Effector memory CD4-positive, alpha-beta T cell (primary cell): ENCODE results near the gene COMT.
"Not testable (repeated sequence)": the region's sequence is repeated elsewhere in the genome, so short reads cannot be mapped to it uniquely, and the experiment has no call there.

ENCODE experiments used
- DNase-seq, 3 donors: peaks; one replicate each; pipeline ENCODE4 v3.0.0-alpha.2; 2020
- H3K27ac ChIP-seq: 2 replicates; pipeline ENCODE4 v1.7.0; 2013; ENCODE audit warnings: mild to moderate bottlenecking, low read length, moderate library complexity; ENCODE audit not compliant: insufficient read depth, poor library complexity, severe bottlenecking
- H3K27me3 ChIP-seq: replicated peaks from 2 replicates; pipeline ENCODE4 v1.7.0; 2013; ENCODE audit warnings: mild to moderate bottlenecking, low read length; ENCODE audit not compliant: insufficient read depth, control insufficient read depth, poor library complexity, severe bottlenecking
- H3K36me3 ChIP-seq: 2 replicates; pipeline ENCODE4 v1.7.0; 2013; ENCODE audit warnings: mild to moderate bottlenecking, low read length, moderate library complexity; ENCODE audit not compliant: control insufficient read depth, insufficient read depth
- H3K4me1 ChIP-seq: 2 replicates; pipeline ENCODE4 v1.7.0; 2013; ENCODE audit warnings: low read length, mild to moderate bottlenecking; ENCODE audit not compliant: control insufficient read depth, insufficient read depth, poor library complexity, severe bottlenecking
- H3K4me3 ChIP-seq: 2 replicates; pipeline ENCODE4 v1.7.0; 2013; ENCODE audit warnings: low read length, low read depth, mild to moderate bottlenecking; ENCODE audit not compliant: insufficient read depth, poor library complexity, severe bottlenecking
- H3K9me3 ChIP-seq: 2 replicates; pipeline ENCODE4 v1.7.0; 2013; ENCODE audit warnings: mild to moderate bottlenecking, low read length, moderate library complexity; ENCODE audit not compliant: control insufficient read depth

COMT gene

GRCh38 chr22:19929586-19930550 lies 11.7 kb upstream of the COMT start:
- H3K36me3 ChIP-seq, result no peaks in the 10 kb centered on the region
- H3K27me3 ChIP-seq, result no peaks in the 10 kb centered on the region
- H3K9me3 ChIP-seq, result no peaks in the 10 kb centered on the region
- no peak overlapping the region for H3K4me3 ChIP-seq
- H3K27ac ChIP-seq, result no peak overlapping the region
- no peak for DNase-seq
- no peaks in the 10 kb centered on the region for H3K4me1 ChIP-seq

DNA sequence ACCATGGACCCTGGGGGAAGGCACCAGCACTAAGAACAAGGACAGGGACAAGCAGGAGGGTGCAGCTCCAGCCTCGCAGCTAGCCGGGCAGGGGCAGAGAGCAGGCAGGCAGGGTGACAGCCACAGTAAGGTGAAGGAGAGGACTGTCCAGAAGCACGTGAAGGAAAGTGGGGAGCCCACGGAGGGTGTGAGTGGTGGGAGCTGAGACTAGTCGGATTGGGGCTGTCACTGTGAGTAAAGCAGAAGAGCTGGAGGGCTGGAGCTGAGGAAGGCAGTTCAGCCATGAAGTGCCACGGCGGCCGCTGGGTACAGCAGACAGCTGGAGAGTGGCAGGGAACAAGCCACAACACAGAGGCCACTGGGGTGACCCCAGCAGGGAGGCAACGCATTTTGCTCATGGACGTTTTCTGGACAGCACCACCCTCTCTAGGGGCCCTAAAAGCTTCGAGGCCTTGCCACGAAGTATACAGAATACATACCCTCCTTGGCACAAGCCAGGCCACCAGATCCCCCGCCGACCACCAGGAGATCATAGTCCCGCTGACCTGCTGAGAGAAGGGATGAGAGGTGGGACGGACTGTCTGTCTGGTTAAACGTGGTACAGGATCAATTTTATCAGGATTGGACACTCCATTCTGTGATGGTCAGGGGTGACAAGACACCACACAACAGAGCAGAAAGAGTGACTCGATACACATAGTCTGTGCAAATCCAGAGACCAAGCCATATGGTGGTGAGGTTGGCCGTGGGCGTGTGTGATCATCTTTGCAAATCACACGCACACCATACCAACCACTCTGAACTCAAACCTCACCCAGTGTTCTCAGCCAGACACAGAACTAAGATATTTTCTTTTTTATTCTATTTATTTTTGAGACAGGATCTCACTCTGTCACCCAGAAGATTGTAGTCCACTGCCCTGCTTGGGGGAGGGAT lies 10.8 kb upstream of the COMT start:
- Histone ChIP-seq H3K4me1 (no peaks in the 10 kb centered on the region), H3K36me3 (no peaks in the 10 kb centered on the region), H3K4me3 (no peak overlapping the region), H3K9me3 (no peaks in the 10 kb centered on the region), H3K27ac (no peak overlapping the region), H3K27me3 (no peaks in the 10 kb centered on the region)
- no peak for DNase-seq

- Histone ChIP-seq H3K27me3 (no peaks in the 10 kb centered on the region), H3K9me3 (no peaks in the 10 kb centered on the region), H3K4me3 (no peak overlapping the region), H3K27ac (no peak overlapping the region), H3K36me3 (peaks cover under 1% of the 10 kb centered on the region), H3K4me1 (no peaks in the 10 kb centered on the region)
- no peak for DNase-seq
These were observed 10.1 kb upstream of the COMT start for GRCh38 chr22:19931514-19931913.

DNA sequence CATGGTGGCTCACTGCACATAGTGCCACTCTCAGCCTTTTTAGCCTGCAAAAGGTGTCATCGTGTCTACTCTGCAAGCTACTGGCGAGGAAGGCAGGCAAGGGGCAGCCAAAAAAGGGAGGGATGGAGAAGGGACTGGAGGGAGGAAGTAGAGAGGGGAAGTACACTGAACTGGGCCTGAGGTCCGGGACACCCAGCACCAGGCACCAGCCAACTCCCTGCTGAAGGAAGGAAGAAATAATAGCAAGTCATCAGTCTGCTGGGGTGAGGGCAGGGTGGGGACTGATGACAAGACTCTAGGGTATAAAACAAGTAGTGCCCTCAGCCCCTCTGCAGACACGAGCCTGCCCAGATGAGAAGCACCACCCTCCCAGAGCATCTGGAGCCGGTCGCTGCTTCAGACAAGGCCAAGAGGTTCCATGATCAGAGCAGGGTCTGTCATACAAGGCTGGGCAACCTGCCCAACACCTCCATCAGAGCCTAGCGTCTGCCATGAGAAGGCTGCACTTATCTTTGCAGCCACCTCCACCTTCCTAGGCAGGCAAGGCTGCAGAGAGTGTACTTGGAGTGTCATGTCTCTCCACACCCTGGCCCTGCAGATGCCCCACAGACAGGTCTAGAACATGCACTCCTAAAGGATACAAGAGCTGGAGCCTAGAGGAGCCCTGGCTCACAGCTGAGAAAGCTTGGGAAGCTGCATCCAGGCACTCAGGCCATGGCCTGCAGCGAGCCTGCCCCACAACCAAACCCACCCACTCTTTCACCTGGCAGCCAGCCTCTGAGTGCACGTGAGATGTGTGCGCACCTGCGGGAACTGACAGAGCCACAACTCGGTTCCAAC lies 9.0 kb upstream of the COMT start:
- H3K27ac ChIP-seq, result no peak overlapping the region
- no peak overlapping the region for H3K4me3 ChIP-seq
- H3K27me3 ChIP-seq, result no peaks in the 10 kb centered on the region
- H3K36me3 ChIP-seq, result peaks cover 3% of the 10 kb centered on the region
- no peaks in the 10 kb centered on the region for H3K4me1 ChIP-seq
- no peaks in the 10 kb centered on the region for H3K9me3 ChIP-seq
- DNase-seq, result no peak

GRCh38 chr22:19933341-19934241 lies 8.0 kb upstream of the COMT start:
- Histone ChIP-seq H3K36me3 (peaks cover 3% of the 10 kb centered on the region), H3K4me3 (no peak overlapping the region), H3K9me3 (no peaks in the 10 kb centered on the region), H3K4me1 (no peaks in the 10 kb centered on the region), H3K27me3 (no peaks in the 10 kb centered on the region), H3K27ac (no peak overlapping the region)
- DNase-seq, result no peak

DNA sequence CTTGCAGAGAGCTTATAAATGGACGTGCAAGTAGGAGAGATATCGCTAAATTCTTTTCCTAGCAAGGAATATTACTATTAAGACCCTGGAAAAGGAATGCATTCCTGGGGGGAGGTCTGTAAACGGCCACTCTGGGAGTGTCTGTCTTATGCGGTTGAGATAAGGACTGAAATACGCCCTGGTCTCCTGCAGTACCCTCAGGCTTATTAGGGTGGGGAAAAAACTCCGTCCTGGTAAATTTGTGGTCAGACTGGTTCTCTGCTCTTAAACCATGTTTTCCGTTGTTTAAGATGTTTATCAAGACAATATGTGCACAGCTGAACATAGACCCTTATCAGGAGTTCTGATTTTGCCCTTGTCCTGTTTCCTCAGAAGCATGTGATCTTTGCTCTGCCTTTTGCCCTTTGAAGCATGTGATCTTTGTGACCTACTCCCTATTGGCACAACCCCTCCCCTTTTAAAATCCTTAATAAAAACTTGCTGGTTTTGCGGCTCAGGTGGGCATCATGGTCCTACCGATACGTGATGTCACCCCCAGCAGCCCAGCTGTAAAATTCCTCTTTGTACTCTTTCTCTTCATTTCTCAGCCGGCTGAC lies 6.4 kb upstream of the COMT start:
- H3K27ac ChIP-seq, H3K9me3 ChIP-seq: not testable (repeated sequence)

DNA sequence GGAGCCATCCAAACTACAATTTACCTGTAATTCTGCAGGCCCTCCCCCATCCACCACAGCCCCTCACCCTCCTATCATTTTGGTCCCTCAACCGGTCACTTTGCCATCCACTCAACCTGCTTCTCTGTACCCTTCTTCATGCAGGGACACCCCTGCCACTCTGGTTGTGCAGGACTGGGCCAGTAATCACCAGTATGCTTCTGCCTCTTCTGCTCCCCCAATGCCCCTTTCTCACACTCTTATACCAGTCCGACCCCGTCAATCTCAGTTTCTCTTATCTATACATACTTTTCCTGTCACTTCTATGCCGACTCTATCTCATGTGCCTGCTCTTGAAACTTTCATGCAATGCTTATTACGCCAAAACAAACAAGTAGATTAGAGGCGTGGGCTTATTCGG lies 5.1 kb upstream of the COMT start:
- Histone ChIP-seq H3K36me3 (peaks cover 3% of the 10 kb centered on the region), H3K27ac (no peak overlapping the region), H3K4me1 (peaks cover 5% of the 10 kb centered on the region), H3K4me3 (no peak overlapping the region), H3K9me3 (no peaks in the 10 kb centered on the region), H3K27me3 (no peaks in the 10 kb centered on the region)
- DNase-seq, result no peak

More for the DNA sequence above, 6.4 kb upstream of the COMT start:
- not testable (repeated sequence) for H3K4me1 ChIP-seq, H3K27me3 ChIP-seq, DNase-seq, H3K36me3 ChIP-seq, H3K4me3 ChIP-seq

DNA sequence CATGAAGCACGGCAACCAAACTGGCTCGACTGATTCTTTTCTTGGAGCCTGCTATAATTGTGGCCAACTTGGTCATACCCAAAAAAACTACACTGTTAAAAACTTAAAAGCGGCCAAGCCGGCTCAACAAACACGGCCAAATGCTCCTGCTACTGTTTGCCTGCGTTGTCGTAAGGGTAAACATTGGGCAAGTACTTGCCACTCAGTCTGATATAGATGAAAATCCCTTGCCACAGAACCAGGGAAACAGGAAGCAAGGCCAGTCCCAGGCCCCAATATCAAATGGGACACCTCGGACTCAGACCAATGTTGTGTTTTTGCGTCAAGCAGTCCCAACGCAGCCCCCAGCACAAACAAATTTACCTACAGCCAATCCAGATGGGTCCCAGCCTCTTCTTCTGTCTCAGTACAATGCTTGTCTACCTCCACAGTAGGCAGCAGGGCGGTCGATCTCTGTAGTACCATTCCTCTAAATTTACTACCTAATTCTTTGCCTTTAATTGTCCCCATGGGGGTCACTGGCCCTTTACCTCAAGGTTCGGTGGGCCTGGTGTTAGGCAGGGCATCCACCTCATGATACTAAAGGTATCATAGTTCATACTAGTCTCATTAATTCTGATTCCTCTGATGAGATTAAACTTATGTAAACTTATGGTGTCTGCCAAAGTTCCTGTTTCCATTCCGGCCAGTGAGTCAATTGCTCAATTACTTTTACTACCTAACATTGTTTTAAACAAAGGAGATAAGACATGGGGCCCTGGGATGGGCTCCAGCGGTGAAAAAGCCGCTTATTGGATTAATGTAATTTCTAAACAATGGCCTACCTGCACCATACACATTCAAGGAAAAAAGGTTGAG lies 3.7 kb upstream of the COMT start:
- Histone ChIP-seq H3K36me3 (peaks cover 3% of the 10 kb centered on the region), H3K27me3 (no peaks in the 10 kb centered on the region), H3K9me3 (no peaks in the 10 kb centered on the region), H3K4me1 (peaks cover 15% of the 10 kb centered on the region), H3K27ac (no peak overlapping the region), H3K4me3 (no peak overlapping the region)
- DNase-seq, result no peak
